Neural cell (in vitro differentiated cells): ENCODE measurements around the gene TPCN1. TPM values are rescaled to one million over a fixed set of nuclear protein-coding genes. Genes with fewer than 3 reads are reported as not detected.

Source experiments
- H2AFZ ChIP-seq: fragments of 200-600, 300-800 bp; sonication (generic), shearing (Covaris generic); 2 replicates; pipeline ENCODE4 v1.6.0; 2014; ENCODE audit warnings: low read depth, mild to moderate bottlenecking, antibody characterized with exemption, low read length, moderate library complexity
- H3F3A ChIP-seq: fragments of 200-600 bp; shearing (Covaris generic); 2 replicates; pipeline ENCODE4 v1.6.1; 2016; ENCODE audit warnings: mild to moderate bottlenecking, moderate library complexity, mixed read lengths, antibody characterized with exemption, low read length; ENCODE audit not compliant: insufficient read depth, poor library complexity, severe bottlenecking
- H3K27ac ChIP-seq: fragments of 200-600, 300-800 bp; sonication (generic), shearing (Covaris generic); 2 replicates; pipeline ENCODE4 v1.5.1; 2014; ENCODE audit warnings: mild to moderate bottlenecking, low read length, moderate library complexity
- H3K27me3 ChIP-seq: fragments of 300-800, 200-600 bp; sonication (generic), shearing (Covaris generic); 2 replicates; pipeline ENCODE4 v1.6.0; 2014; ENCODE audit warnings: mild to moderate bottlenecking, low read depth, low read length, moderate library complexity; ENCODE audit not compliant: insufficient read depth
- H3K36me3 ChIP-seq: fragments of 300-800, 200-600 bp; sonication (generic), shearing (Covaris generic); 2 replicates; pipeline ENCODE4 v1.5.1; 2014; ENCODE audit warnings: mild to moderate bottlenecking, antibody characterized with exemption, low read length, moderate library complexity; ENCODE audit not compliant: insufficient read depth
- H3K4me2 ChIP-seq: fragments of 300-800, 200-600 bp; sonication (generic), shearing (Covaris generic); 2 replicates; pipeline ENCODE4 v1.6.0; 2014; ENCODE audit warnings: mild to moderate bottlenecking, low read length
- H3K4me3 ChIP-seq: fragments of 300-800, 200-600 bp; sonication (generic), shearing (Covaris generic); 2 replicates; pipeline ENCODE4 v1.5.1; 2014; ENCODE audit warnings: mild to moderate bottlenecking, low read length, moderate library complexity
- H3K79me2 ChIP-seq: fragments of 200-600 bp; shearing (Covaris generic); replicated peaks from 2 replicates; pipeline ENCODE4 v1.6.0; 2014; ENCODE audit warnings: mild to moderate bottlenecking, low read length, moderate library complexity; ENCODE audit not compliant: insufficient read depth
- H3K9ac ChIP-seq: fragments of 300-800, 200-600 bp; sonication (generic), shearing (Covaris generic); 2 replicates; pipeline ENCODE4 v1.6.1; 2016; ENCODE audit warnings: mild to moderate bottlenecking, low read length, mixed read lengths
- H3K9me2 ChIP-seq: fragments of 200-600 bp; shearing (Covaris generic); 2 replicates; pipeline ENCODE4 v1.6.1; 2016; ENCODE audit warnings: mild to moderate bottlenecking, low read length, mixed read lengths; ENCODE audit not compliant: insufficient read depth
- H3K9me3 ChIP-seq: fragments of 200-600, 300-800 bp; sonication (generic), shearing (Covaris generic); 2 replicates; pipeline ENCODE4 v1.6.1; 2016; ENCODE audit warnings: mild to moderate bottlenecking, mixed run types, low read length, moderate library complexity, mixed read lengths
- H4K20me1 ChIP-seq: fragments of 200-600 bp; shearing (Covaris generic); 2 replicates; pipeline ENCODE4 v1.6.1; 2016; ENCODE audit warnings: mild to moderate bottlenecking, mixed run types; ENCODE audit not compliant: insufficient read depth
- EP300 ChIP-seq: fragments of 450-650 bp; conservative IDR thresholded peaks from 2 replicates; pipeline ENCODE4 v1.6.1; 2014; ENCODE audit warnings: antibody characterized with exemption, mild to moderate bottlenecking, moderate library complexity; ENCODE audit not compliant: poor library complexity, severe bottlenecking
- EZH2 ChIP-seq: fragments of 200-600, 300-800 bp; shearing (Covaris generic), sonication (generic); IDR thresholded peaks from 2 replicates; pipeline ENCODE4 v1.6.1; 2014; ENCODE audit warnings: antibody characterized with exemption, low read length, borderline replicate concordance, mild to moderate bottlenecking; ENCODE audit not compliant: insufficient read depth, poor library complexity, severe bottlenecking
- MXI1 ChIP-seq: fragments of 450-650 bp; conservative IDR thresholded peaks from 2 replicates; pipeline ENCODE4 v1.6.1; 2014; ENCODE audit warnings: antibody characterized with exemption, mild to moderate bottlenecking; ENCODE audit not compliant: poor library complexity, severe bottlenecking
- POLR2AphosphoS5 ChIP-seq: IDR thresholded peaks from 2 replicates; pipeline ENCODE4 v1.6.1; 2012
- RAD21 ChIP-seq: fragments of 450-650 bp; conservative IDR thresholded peaks from 2 replicates; pipeline ENCODE4 v1.6.1; 2014; ENCODE audit warnings: antibody characterized with exemption, mild to moderate bottlenecking, moderate library complexity
- SMC3 ChIP-seq: fragments of 450-650 bp; conservative IDR thresholded peaks from 2 replicates; pipeline ENCODE4 v1.6.1; 2014; ENCODE audit warnings: antibody characterized with exemption, mild to moderate bottlenecking, moderate library complexity; ENCODE audit not compliant: poor library complexity
- TAF1 ChIP-seq: IDR thresholded peaks from 2 replicates; pipeline ENCODE4 v1.6.1; 2012; ENCODE audit warnings: low read depth
- polyA plus RNA-seq: library from polyadenylated mRNA; depleted of rRNA; stranded (reverse); fragments of >200 nt; gene quantifications from 2 replicates; pipeline ENCODE4 v1.2.3, GENCODE V29; 2014
- TF ChIP-seq, protein P1 (sequence below): fragments of 450-650 bp; IDR thresholded peaks from 2 replicates; pipeline ENCODE4 v1.5.1; 2014; ENCODE audit warnings: antibody characterized with exemption, mild to moderate bottlenecking, moderate library complexity; ENCODE audit not compliant: poor library complexity, severe bottlenecking
- TF ChIP-seq, protein P2 (sequence below): IDR thresholded peaks from 2 replicates; pipeline ENCODE4 v1.6.1; 2012; ENCODE audit warnings: borderline replicate concordance

Gene TPCN1
- polyA plus RNA-seq, 1 donor from 2014 or later, result 4.0 TPM

DNA sequence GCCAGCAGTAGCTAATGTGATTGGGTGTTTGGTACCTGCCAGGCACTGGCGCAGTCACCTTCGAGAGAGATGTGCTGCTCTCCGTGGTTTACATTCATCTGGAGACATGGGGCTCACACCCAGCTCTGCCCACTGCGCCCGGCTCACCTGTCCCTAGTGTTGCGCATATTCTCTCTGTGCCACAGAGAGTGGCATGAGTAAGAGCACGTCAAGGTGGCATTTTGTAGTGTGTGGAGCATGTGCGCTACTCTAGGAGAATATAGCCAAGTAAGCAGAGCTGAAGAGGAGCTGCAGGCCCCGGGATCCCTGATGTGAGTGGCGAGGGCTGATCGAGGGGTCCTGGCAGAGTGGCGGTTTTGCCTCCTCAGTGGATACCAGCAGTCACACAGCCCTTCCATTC lies 46.9 kb downstream of the TPCN1 start:
- Histone ChIP-seq H3K4me3 (no peak overlapping the region), H2AFZ (no peak overlapping the region), H3K79me2 (no peaks in the 10 kb centered on the region), H3F3A (no peaks in the 10 kb centered on the region), H3K9me2 (no peaks in the 10 kb centered on the region), H3K36me3 (no peaks in the 10 kb centered on the region), H4K20me1 (no peaks in the 10 kb centered on the region), H3K4me2 (no peak overlapping the region), H3K9me3 (no peaks in the 10 kb centered on the region), H3K9ac (no peak overlapping the region), H3K27me3 (no peaks in the 10 kb centered on the region), H3K27ac (no peak overlapping the region)
- TF ChIP-seq SMC3 (no peak), RAD21 (no peak), EZH2 (no peak), MXI1 (no peak), TAF1 (no peak), EP300 (no peak), POLR2AphosphoS5 (no peak)
- TF ChIP-seq, protein P1, sequence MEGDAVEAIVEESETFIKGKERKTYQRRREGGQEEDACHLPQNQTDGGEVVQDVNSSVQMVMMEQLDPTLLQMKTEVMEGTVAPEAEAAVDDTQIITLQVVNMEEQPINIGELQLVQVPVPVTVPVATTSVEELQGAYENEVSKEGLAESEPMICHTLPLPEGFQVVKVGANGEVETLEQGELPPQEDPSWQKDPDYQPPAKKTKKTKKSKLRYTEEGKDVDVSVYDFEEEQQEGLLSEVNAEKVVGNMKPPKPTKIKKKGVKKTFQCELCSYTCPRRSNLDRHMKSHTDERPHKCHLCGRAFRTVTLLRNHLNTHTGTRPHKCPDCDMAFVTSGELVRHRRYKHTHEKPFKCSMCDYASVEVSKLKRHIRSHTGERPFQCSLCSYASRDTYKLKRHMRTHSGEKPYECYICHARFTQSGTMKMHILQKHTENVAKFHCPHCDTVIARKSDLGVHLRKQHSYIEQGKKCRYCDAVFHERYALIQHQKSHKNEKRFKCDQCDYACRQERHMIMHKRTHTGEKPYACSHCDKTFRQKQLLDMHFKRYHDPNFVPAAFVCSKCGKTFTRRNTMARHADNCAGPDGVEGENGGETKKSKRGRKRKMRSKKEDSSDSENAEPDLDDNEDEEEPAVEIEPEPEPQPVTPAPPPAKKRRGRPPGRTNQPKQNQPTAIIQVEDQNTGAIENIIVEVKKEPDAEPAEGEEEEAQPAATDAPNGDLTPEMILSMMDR, result no peak
- TF ChIP-seq, protein P2, sequence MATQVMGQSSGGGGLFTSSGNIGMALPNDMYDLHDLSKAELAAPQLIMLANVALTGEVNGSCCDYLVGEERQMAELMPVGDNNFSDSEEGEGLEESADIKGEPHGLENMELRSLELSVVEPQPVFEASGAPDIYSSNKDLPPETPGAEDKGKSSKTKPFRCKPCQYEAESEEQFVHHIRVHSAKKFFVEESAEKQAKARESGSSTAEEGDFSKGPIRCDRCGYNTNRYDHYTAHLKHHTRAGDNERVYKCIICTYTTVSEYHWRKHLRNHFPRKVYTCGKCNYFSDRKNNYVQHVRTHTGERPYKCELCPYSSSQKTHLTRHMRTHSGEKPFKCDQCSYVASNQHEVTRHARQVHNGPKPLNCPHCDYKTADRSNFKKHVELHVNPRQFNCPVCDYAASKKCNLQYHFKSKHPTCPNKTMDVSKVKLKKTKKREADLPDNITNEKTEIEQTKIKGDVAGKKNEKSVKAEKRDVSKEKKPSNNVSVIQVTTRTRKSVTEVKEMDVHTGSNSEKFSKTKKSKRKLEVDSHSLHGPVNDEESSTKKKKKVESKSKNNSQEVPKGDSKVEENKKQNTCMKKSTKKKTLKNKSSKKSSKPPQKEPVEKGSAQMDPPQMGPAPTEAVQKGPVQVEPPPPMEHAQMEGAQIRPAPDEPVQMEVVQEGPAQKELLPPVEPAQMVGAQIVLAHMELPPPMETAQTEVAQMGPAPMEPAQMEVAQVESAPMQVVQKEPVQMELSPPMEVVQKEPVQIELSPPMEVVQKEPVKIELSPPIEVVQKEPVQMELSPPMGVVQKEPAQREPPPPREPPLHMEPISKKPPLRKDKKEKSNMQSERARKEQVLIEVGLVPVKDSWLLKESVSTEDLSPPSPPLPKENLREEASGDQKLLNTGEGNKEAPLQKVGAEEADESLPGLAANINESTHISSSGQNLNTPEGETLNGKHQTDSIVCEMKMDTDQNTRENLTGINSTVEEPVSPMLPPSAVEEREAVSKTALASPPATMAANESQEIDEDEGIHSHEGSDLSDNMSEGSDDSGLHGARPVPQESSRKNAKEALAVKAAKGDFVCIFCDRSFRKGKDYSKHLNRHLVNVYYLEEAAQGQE, result no peak

DNA sequence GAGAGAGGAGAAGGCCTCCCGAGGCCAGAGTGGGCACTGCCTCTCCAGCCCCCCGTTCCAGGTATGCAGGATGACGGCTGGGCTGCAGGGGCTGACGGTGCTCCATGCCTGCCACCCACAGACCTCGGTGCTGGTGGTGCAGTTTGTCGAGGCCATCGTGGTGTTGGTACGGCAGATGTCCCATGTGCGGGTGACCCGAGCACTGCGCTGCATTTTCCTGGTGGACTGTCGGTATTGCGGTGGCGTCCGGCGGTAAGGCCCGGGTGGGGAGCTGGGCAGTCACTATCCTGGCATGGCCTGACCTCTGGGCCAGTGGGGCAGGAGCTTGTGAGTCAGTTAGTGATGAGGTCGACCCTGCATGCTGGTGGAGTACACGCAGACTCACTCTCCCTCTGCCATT lies 47.4 kb downstream of the TPCN1 start:
- Histone ChIP-seq H3F3A (no peaks in the 10 kb centered on the region), H3K27ac (no peak overlapping the region), H3K4me3 (no peak overlapping the region), H3K36me3 (no peaks in the 10 kb centered on the region), H4K20me1 (no peaks in the 10 kb centered on the region), H3K79me2 (no peaks in the 10 kb centered on the region), H3K9ac (no peak overlapping the region), H3K9me2 (no peaks in the 10 kb centered on the region), H3K27me3 (no peaks in the 10 kb centered on the region), H3K9me3 (no peaks in the 10 kb centered on the region), H3K4me2 (no peak overlapping the region), H2AFZ (no peak overlapping the region)
- TF ChIP-seq EP300 (no peak), TAF1 (no peak)
- TF ChIP-seq, protein P1, result no peak
- TF ChIP-seq, protein P2, result no peak
